Esophagus squamous epithelium (tissue), 4 donors: ENCODE results near the gene MYO1H.

ENCODE experiments used
- CTCF ChIP-seq, 6 experiments: fragments of 450-650 bp in 4 of 6; fragments of 200-600 bp in 2 of 6; sonication (generic) in 2 of 6; IDR thresholded peaks; one replicate each; pipeline ENCODE4 v1.5.1; 2016 to 2019; ENCODE audit warnings: antibody characterized with exemption in 6 of 6, mild to moderate bottlenecking in 4 of 6, moderate library complexity in 4 of 6
- POLR2A ChIP-seq, 4 donors: fragments of 450-650 bp; IDR thresholded peaks; one replicate each; pipeline ENCODE4 v1.6.1; 2017; ENCODE audit warnings: antibody characterized with exemption in 4 of 4, mild to moderate bottlenecking in 4 of 4, moderate library complexity in 3 of 4

- no peak for TF ChIP-seq CTCF (IDR thresholded peaks at IDR 0.05)
- TF ChIP-seq POLR2A (IDR thresholded peaks at IDR 0.05): no peak
These were observed 121.8 kb downstream of the MYO1H start for GRCh38 chr12:109469517-109469916.
